ENCODE data around the gene PTPRK.

PTPRK gene

DNA sequence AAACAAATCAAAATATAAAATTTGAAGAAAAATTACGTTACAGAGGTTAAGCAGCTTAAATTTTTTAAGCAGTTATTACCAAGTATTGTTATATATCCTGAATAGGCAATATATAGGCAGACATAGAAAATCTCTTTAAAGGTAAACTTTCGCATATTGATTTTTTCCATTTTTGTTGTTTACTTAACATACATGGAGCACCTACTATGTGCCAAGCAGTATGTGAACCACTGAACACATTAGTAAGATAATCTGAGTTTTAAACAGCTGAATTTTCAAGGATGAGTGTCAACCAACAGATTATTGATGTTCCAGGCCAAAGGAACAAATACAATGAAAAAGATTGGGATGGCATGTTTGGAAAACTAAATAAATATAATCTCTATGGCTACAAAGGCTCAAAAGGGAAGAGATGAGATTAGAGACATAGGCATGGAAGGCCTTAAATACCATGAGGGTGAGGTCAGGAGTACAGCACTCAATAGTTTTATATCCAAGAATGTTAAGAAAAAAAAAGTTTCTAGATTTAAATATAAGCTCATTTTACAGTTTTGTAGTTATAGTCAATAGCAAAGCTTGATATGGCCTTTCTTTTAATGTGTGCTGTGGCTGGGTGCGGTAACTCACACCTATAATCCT is 277.5 kb downstream of the PTPRK start:
- no peak for DNase-seq

DNA sequence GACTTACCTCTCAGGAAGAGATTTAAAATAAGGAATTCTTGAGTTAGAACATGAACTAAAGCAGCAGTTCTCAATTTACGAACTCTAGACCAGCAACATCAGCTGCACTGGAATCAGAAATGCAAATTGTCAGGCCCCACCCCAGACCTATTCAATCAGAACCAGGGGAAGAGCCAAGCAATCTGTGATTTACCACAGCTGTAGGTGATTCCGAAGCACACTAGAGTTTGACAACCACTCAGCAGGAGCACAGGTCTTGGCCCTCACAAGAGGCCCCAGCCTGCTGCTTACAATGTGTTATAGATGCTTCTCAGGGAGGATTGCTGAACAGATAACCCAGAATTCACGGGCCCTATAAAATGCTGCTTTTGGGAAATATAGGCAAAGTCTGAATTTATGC is 279.2 kb downstream of the PTPRK start:
- no peak for DNase-seq

DNA sequence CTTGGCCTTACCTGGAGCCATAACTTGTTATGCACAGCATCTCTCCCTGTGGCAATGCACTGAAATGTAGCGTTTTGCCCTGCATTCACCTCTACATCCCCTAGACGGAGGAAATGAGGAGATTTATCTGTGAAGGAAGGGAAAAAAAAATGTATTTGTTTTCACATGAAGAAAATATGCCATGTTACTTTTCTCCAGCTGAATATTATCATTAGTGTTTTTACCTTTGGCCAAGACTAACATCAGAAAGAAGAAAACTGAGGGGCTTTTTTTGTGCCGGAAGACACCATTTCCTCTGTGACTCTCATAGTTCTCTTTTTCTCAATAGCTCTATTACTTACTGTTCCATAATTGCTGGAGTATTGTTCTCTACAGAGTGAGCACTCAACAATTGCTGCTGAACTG is 280.4 kb downstream of the PTPRK start:
- DNase-seq, result no peak

GRCh38 chr6:128239146-128239545 is 281.3 kb downstream of the PTPRK start:
- no peak for DNase-seq

DNA sequence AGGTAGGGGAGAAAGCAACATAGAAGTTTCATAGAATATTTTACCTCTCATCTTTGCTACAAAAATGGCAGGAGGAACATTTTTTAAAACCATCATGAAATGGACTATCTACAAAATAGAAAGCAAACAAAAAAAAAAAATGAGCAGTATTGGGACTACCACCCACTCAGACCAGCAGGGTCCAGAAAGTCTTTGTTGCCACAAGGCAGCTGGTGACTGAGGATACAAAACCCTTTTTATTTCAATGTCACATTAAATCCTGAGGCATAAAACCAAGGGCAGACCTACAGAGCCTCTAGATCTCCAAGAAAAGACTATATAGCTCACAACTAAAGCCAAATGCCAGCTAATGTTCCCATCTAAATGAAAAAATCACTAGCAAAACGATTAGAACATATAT is 282.2 kb downstream of the PTPRK start:
- no peak for DNase-seq

GRCh38 chr6:128235556-128235955 is 284.8 kb downstream of the PTPRK start:
- DNase-seq, result no peak

- peak in 3 of 14 donors; percentile 6 to 88 (median 54) for DNase-seq
Observed at GRCh38 chr6:128233531-128233930, 286.9 kb downstream of the PTPRK start.

GRCh38 chr6:128230267-128230989 is 290.0 kb downstream of the PTPRK start:
- DNase-seq, result no peak

DNA sequence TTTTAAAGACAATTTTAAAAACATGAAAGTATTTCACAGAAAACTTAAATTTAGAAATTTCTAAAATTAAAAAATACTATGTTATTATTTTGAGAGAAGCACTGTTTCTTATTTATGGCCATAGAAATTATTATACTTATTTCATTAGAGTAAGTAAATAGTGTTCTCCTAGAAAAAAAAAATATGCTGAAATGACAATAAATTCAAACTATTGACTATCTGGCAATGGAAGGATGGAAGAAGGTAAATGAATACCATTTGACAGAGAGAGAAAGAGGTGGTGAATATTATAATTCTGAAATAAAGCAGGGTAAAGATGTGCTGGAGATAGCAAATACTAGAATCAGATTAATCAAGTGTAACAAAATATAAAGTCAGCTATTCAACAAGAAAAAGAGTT is 294.8 kb downstream of the PTPRK start:
- DNase-seq, result no peak

DNA sequence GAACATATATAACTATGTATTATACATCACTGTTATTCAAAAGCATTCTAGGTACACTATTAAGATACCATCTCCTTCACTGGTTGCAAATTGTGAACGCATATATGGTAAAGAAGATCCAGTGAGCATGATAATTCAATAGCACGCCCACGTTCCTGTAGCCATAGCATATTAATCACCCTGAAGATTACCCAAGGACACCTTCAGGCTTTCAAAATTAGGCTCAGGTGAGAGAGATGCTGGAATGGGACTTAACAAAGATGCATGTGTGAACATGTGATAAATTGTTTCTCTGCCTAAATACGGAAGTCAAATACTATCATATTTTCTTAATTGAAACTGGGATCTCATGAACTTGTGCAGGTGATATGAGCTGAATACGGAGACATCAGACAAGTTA is 303.5 kb downstream of the PTPRK start:
- no peak for DNase-seq

DNA sequence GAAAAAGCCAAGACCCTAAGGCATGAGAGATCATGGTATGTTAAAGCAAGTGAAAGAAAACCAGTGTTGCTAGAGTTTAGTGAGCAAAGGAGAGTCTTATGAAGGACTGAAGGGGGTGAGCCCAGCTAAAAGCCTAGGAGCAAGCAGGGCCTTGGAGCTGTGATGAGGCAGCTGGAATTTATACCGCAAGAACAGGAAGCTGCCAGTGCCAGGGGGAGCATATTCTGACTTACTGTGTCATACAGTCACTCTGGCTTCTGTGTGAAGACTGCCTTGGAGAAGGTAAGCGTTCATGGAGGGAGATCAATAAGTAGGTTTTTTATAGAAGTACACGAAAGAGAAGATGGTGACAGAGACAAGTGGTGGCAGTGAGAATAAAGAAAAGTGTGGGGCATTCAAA is 310.6 kb downstream of the PTPRK start:
- DNase-seq, result no peak

GRCh38 chr6:128208851-128209580 is 311.4 kb downstream of the PTPRK start:
- no peak for DNase-seq

DNA sequence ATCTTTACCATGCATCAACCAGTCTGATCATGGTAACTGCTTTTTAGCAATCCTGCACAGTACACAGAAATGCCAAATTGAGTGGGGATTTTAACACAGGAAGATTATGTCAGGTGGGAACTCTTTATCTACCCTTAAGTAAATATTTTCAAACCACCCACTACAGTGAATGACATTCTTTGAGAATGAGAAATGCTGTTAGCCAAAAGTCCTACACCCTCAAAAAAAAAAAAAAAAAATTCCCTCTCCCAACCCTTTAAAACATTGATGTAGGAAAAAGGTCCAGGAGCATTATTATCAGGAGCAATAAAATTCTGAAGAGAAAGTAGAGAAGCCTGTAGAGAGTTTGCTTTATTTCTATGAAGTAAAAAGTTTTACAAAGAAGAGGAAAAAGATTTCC is 312.3 kb downstream of the PTPRK start:
- DNase-seq, result no peak

GRCh38 chr6:128206610-128207426 is 313.6 kb downstream of the PTPRK start:
- no peak for DNase-seq

DNA sequence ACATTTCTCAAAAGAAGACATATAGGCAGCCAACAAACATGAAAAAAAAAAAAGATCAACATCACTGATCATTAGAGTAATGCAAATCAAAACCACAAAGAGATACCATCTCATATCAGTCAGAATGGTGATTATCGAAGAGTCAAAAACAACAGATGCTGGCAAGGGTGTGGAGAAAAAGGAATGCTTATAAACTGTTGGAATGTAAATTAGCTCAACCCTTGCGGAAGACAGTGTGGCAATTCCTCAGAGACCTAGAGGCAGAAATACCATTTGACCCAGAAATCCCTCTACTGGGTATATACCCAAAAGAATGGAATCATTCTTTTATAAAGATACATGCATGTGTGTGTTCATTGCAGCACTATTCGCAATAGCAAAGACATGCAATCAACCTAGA is 315.8 kb downstream of the PTPRK start:
- no peak for DNase-seq

DNA sequence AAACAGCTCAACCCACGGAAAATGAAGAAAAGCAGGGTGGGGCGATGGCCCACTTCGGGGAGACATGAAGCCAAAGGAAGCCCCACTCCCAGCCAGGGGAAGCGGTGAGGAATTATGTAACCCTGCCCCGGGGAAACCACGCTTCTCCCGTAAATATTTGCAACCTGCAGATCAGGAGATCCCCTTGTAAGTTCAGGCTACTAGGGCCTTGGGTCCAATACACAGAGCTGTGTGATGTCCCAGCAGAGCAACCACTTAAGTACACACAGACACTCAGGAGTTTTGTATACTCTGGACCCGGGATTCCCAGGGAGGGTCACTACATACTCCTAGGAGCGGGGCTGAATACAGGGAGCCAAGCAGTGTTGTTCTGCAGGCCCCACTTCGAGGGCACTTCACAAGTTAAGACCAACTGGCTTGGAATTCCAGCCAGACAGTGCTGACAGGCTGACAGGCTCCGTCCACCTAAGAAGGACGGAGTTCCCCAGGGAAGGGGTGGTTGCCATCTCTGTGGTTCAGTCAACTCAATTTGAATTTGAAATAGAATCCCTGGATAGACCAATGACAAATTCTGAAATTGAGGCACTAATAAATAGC is 318.1 kb downstream of the PTPRK start:
- no peak for DNase-seq

- no peak for DNase-seq
Observed at GRCh38 chr6:128200789-128201188, 319.6 kb downstream of the PTPRK start.

DNA sequence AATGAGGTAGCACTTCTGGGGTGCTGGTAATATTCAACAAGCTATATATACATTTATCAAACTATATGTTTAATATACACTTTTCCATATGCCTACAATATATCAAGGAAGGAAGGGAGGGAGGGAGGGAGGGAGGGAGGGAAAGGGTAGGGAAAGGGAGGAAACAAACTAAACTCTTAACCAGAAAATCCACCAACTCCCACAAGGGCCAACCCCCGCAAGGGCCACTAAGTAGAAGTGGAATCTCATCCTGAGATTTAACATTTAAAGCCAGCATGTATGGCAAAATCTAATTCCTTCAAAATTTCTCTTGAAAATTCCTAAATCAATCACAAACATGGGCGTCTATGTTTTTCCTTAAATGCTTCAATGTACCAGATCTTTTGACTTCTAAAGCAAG is 320.9 kb downstream of the PTPRK start:
- no peak for DNase-seq

GRCh38 chr6:128192972-128193371 is 327.4 kb downstream of the PTPRK start:
- no peak for DNase-seq

GRCh38 chr6:128188678-128189077 is 331.7 kb downstream of the PTPRK start:
- no peak for DNase-seq

- DNase-seq, result no peak
Observed at GRCh38 chr6:128186729-128187128, 333.7 kb downstream of the PTPRK start.

DNA sequence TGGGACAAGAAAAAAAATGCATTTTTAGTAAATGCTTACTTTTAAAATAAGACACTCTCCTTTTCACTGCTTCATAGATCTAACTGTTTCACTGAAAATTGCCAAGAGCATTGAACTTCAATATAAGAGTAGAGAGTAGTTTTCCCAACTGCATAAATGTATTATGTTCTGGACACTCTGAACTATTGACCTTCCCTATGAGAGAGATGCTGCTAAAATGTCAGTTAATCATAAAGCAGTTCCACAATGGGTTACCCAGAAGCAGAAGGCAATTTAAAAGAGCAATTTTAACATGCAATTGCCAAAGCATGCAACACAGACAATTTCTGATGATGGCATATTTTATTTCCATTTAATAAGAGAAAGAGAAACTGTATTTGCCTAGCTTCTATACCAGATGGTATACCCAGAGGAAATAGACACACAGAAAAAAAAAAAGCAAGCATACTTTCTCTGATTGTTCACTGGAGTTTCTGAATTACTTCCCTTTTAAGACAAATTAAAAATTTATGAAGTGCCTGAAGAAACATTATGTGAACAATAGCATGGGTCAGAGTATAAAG is 340.4 kb downstream of the PTPRK start:
- DNase-seq, result no peak

Measured in C1 segment of cervical spinal cord (tissue), 14 donors.